Stimulated activated CD4-positive, alpha-beta T cell treated with anti-CD3 and anti-CD28 coated beads, Interleukin-2, amount 100 ng/mL, for 48 hours (primary cell): ENCODE results near the gene NAGA.

ENCODE experiments used
- DNase-seq, 2 donors: peaks; one replicate each; pipeline ENCODE4 v3.0.0-alpha.2; 2020

The NAGA gene

DNA sequence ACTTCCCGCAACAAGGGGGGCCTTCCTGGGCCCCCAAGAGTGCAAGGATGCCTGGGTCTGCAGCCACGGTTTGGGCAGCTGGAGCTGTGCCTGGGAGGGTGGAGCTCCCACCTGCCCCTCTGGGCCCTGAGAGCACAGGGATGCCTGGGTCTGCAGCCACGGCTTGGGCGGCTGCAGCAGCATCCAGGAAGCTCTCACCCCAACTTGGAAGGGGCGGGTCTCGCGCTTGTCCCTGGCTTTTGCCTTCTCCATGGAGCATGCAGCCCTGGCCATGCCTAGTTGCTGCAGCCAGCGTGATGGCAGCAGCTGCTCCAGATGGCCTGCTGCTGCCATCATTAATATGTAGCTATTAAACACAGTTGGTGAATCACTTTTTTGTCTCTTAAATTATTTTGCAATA lies 35.4 kb downstream of the NAGA start:
- DNase-seq = no peak

- no peak for DNase-seq
Measured at GRCh38 chr22:42033263-42034181, 37.1 kb downstream of the NAGA start.

DNA sequence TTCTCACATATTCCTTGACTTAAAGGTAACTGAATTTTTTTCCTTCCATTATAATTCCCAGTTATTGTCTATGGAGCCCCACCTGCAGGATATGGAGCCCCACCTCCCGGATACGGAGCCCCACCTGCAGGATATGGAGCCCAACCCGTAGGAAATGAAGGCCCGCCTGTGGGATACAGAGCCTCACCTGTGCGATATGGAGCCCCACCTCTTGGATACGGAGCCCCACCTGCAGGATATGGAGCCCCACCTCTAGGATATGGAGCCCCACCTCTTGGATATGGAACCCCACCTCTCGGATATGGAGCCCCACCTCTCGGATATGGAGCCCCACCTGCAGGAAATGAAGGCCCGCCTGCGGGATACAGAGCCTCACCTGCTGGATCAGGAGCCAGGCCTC lies 43.9 kb downstream of the NAGA start:
- no peak for DNase-seq

DNA sequence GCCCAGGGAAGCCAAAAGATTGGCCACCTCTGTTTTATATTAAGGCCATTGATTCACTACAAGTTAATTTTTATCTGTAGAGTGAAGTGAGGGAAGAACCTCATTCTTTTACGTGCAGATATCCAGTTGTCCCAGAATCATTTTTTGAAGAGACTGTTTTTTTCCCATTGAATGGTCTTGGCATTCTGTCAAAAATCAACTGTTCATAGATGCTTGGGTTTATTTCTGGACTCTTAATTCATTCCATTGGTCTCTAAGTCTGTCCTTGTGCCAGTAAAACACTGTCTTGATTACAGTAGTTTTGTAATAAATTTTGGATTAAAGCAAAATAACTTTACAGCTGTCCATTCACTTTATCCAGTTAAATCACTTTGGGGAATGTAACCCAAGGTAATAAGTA lies 45.2 kb downstream of the NAGA start:
- no peak for DNase-seq

GRCh38 chr22:42022162-42022847 lies 48.3 kb downstream of the NAGA start:
- DNase-seq = no peak

DNA sequence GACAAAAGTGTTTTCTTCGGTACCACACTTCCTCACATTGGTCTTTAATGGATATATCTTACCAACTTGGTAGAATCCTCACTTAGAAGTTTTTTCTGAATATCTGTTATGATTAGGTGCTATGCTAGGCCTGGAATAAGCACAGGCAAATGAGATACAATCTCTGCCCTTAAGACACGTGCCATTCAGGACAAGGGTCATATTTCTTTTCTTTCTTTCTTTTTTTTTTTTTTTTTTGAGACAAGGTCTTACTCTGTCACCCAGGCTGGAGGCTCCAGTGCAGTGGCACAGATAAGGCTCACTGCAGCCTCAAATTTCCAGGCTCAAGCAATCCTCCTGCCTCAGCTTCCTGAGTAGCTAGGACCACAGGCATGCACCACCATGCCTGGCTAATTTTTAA lies 49.0 kb downstream of the NAGA start:
- no peak for DNase-seq

GRCh38 chr22:42018224-42018623 lies 52.4 kb downstream of the NAGA start:
- no peak for DNase-seq

- no peak for DNase-seq
Measured at GRCh38 chr22:42016111-42016510, 54.5 kb downstream of the NAGA start.

DNA sequence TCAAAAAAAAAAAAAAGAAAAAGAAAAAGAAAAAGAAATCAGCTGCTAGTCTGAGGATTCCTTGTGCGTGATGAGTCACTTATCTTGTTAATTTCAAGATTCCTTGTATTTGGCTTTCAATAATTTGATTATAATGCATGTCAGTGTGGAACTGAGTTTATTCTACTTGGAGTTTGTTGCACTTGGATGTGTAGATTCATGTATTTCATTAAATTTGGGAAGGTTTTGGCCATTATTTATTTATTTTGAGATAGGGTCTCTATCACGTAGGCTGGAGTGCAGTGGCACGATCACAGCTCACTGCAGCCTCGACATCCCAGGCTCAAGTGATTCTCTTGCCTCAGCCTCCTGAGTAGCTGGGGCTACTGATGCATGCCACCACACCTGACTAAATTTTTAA lies 57.2 kb downstream of the NAGA start:
- DNase-seq = no peak

DNA sequence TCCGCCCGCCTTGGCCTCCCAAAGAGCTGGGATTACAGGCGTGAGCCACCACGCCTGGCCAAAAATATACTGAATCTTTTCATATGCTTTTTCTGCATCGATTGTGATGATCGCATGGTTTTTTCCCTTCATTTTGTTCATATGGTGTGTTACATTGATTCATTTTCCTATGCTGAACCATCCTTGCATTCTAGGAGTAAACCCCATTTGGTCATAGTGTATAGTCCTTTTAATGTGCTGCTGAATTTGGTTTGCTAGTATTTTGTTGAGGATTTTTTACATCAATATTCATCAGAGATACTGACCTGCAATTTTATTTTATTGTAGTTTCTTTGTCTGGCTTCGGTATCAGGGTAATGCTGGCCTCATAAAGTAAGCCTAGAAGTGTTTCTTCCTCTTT lies 59.8 kb downstream of the NAGA start:
- DNase-seq = no peak
